ENCODE results near the gene BRD3OS.

GRCh38 chr9:134033516-134034214 lies 8.4 kb downstream of the BRD3OS start:
- TF ChIP-seq YY1 (IDR thresholded peaks at IDR 0.05; ENCODE audit: insufficient read depth, insufficient read length) (no peak), ZNF274 (IDR thresholded peaks at IDR 0.05; ENCODE audit: low read depth, low read length) (no peak), SUZ12 (IDR thresholded peaks at IDR 0.05; ENCODE audit: extremely low read depth, insufficient read depth, insufficient read length) (no peak)

Data from NT2/D1 (cell line).